NCI-H2227 (cell line): ENCODE results near the gene PANK4.
A peak's percentile ranks its signal among the peaks of the same experiment; 100 is the strongest.

ENCODE experiments used
- DNase-seq: peaks from one replicate; lab custom pipeline; 2025; ENCODE audit not compliant: unreplicated experiment; lab: John Stamatoyannopoulos, UW

Gene PANK4

DNA sequence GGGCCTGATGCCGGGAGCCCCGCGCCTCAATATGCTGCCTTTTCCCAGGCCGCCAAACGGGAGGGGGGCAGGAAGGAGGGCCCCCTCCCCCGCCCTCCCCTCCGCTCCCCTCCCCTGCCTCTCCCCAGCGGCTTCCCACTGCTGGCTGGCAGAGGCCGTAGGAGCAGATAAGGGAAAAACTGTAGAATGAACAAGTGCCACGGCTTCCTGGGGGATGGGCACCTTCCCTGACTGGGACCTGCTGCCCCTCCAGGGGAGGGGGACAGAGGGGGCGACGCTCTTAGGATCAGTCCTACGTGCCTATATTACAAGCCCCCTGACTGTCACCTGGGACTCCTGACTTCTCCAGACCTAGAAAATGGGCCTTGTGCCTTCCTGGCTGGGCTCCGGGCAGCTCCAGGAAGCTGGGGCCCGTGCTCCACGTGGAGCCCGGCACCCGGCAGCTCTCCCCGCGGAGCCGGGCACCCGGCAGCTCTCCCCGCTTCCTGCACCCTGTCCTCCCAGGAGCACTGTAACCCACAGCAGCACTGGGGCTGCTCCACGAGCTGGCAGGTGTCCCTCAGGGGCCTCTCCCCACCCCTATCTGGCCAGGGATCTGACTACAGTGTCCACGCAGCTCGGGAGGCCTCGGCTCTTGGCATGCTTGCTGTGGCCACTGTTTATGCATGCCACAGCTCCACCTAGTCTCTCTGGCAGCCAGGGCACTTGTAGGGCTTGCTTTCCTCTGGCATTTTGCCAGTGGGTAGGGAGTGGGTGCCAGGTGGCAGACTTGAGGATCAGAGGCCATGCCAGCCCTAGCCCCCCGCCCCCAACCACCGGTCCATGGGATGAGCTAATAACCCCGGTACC is 4.3 kb upstream of the PANK4 start:
- DNase-seq, result no peak

DNA sequence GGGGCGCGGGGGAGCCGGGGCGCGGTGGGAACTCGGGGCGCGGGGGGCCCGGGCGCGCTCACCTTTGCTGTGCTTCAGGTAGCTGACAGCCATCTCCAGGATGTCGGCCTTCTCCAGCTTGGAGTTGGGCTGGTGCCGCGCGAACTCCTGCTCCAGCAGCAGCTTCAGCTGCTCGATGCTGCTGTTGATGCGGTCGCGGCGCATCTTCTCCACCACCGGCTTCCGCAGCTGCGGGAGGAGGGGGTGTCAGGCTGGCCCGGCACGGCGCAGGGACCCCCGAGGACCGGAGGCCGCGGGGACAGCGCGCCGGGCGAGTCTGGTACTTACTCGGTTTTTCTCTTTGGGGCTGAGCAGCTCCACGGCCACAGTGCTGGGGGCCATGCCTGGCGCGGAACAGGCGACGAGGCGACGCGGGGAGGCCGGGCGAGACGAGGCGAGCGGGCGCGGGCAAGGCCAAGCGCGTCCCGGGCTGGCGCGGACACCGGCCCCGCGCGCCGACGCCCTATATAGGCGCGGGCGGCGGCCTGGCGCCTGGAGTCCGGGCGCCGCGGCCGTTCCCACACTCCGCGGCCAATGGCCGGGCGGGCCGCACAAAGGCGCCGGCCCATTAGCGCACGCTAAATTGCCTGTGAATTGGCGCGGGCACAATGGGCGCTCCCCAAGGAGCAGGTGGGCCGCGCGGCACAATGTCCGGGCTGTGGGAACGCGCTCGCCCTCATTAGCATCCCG is 3.6 kb upstream of the PANK4 start, which contains the start of gene HES5:
Gene HES5 (minus strand): TSS at position 480 of the 729 bp plus-strand sequence. CDS start 99 bp downstream, at position 381.
- DNase-seq, result peak; percentile 47

GRCh38 chr1:2528966-2529783 is 2.8 kb upstream of the PANK4 start:
- DNase-seq, result no peak

- no peak for DNase-seq
These were observed 2.2 kb upstream of the PANK4 start for GRCh38 chr1:2528611-2528965.

DNA sequence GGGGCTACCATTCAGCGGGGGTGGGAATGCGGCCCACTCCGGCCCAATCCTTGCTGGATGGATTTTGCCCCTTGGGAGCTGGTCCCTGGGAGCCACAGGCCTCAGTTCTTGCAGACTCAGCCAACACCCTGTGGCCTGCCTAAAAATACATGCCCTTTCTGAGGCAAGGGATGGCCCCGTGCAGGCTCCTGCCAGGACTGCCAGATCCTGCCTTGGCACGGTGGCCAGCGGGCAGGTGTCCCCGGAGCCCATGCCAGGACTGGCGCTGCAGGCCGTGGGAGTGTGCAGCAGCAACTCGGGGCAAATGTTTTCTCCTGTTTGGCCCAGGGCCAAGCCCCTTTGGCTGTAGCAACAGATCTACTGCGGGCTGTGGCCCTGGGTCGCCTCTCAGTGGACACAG is 1.6 kb upstream of the PANK4 start:
- no peak for DNase-seq

DNA sequence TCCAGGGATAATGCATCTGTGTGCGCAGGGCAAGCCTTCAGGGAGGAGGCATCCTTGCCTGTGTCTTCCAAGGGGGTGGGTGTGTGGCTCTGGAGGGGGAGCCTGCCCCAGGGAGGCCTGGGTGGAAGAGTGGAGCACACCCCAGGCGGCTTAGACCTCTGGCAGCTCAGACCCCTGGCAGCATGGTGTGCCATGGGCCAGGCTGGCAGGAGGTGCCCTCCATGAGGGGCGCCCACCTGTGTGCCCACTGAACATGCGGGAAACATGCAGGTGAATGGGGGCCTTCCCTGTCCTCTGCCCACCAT is 1.1 kb upstream of the PANK4 start:
- no peak for DNase-seq

DNA sequence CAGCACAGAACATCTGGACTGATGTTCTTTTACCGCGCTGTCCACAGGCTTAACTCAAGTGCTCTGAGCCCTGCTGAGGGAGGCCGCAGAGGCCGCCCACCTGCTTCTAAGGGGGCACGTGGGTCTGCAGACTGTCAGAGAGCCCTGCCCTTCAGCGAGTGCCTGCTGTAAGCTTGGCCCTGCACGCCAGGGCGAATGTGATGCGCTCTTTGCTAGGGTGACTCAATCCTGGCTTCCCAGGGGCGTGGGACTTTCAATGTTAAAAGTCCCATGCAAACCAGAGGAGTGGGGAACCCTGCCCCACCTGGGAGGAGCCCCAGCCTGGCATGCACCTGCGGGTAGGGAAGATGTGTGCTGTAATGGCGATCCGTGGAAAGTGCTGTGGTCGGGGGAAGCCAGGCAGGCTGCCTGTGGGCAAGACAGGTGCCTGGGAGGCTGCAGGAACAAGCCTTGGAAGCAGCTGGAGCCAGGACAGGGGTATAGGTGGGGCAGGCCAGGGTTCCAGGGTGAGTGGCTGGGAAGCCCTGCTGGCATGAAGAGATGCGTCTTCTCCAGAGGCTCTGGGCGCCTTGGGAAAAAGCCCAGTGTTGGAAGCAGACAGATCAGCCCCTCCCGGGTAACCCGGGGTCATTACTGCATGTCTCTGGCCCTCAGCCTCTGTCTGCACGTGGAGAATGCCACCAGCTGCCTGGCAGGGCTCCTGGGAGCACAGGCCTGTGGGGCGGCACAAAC is 594 bp upstream of the PANK4 start:
- DNase-seq, result peak; percentile 79

DNA sequence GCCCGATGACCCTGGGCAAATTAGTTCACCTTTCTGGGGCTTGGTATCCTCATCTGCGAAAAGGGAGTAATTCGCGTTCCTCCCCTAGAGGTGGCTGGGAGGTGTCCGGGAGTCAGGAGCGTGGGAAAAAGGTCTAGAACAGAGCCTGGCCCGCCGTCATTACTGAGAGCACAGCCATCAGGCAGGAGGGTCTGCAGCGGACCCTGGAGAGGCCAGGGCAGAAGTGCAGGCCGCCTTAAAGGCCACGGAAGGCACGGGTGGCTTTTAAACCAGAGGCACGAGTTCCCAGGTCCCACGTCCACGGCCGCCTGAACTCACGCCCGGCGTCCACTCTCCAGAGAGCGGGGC is 850 bp downstream of the PANK4 start:
- DNase-seq, result no peak

GRCh38 chr1:2523891-2524609 is 2.3 kb downstream of the PANK4 start:
- no peak for DNase-seq

DNA sequence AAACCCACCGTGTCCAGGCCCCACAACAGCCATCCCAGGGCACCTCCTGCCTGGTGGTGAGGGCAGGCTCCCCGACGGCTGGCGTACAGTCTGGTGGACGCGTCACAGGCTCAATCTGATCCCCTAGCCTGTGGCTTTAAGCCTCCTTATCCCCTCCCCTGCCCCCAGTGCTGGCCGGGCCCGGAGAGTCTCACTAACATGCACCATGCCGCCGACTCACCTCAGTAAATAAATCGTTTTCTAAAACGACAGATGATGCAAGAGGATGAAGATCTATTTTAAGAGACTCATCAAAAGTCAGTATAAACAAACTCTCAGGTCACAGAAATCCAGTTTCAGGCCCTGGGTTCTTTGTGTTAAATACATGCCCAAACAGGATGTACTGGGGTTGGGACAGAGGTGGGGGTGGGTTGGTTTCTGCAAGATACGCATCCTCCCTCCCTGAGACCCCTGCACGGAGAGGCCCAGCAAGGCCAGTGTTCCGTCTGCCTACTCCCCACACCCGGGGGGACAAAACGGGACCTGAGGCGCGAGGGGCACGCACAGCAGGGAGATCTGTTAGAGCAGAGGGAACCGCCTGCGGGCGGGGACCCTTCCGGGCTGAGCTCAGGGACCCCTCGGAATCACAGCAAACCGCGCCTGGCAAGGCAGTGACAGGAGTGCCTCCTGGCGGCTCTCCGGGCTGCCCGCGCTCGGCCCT is 3.1 kb downstream of the PANK4 start:
- no peak for DNase-seq

GRCh38 chr1:2522230-2522629 is 4.2 kb downstream of the PANK4 start:
- DNase-seq, result no peak

DNA sequence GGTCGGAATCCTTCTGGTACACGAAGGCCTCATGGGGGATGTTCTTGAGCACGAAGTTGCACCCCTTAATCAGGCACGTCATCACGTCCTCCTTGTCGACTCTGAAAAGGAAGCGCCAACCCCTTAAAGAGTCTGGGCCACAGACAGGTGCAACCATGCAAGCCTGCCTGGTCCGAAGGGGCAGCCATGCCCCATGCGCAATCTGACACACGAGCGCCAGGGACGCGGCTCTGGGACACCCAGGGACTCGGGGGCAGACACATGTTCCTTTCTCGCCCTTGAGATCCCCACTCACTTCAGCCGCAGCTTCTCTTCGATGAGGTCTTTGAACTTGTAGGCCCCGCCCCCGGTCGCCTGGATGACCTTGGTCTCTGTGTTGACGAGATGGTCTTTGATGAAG is 5.6 kb downstream of the PANK4 start:
- DNase-seq, result no peak

DNA sequence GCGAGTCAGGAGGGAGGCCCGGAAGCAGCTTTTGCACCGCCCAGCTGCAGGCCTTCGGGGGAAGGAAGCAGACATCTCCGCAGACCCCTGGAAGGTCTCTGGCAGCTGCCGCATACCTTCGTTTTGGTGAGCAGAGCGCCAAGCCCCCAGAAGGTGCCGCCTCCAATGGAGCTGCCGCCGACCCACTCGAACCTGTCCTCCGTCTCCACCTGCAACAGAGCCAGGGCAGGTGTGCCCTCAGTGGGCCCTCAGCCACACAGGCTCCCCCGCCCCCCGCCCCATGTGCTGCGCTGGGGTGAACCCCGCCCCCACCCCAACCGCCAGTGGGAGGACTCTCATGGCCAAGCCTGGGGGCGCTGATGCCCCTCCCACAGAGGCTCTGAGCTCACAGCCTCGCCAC is 6.2 kb downstream of the PANK4 start:
- DNase-seq, result no peak

- no peak for DNase-seq
These were observed 6.7 kb downstream of the PANK4 start for GRCh38 chr1:2519729-2520128.

- no peak for DNase-seq
These were observed 7.2 kb downstream of the PANK4 start for GRCh38 chr1:2519029-2519685.

GRCh38 chr1:2518528-2518927 is 7.9 kb downstream of the PANK4 start:
- no peak for DNase-seq

DNA sequence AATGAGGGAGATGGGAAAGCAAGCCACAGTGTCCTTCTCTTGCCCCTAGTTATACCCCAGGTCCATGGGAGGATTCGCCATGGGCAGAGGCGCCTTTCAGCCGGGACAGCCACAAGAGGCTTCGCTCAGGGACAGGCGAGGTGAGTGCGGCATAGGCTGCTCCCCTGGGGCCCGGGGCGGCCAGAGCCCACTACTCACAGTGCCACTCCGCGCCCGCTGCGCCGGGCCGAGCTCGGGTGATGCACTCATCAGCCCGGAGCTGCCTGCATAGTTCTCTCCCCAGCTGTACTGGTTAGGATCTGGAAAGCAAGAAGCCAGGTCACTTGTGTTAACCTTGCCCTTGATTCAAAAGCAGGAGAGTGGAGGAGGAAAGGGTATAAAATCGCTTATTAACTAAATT is 8.4 kb downstream of the PANK4 start:
- DNase-seq, result no peak

DNA sequence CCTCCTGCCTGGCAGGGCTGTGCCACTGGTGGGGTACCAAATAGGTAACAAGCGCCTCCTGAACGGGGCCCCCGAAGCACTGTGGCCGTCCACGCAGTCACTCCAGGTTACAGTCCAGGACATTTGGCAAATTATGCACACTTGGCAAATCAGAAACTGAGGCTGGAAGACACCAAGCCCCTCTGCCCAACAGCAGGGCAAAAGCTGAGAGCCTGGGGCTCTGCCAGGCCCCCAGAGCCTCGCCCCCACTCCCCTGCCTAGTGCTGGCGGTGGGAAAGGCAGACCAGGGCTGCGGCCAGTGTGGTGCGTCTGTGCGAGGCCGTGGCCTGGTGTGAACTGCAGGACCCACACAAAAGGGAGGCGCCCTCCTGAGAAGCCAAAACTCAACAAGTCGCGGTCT is 9.4 kb downstream of the PANK4 start:
- DNase-seq, result no peak

DNA sequence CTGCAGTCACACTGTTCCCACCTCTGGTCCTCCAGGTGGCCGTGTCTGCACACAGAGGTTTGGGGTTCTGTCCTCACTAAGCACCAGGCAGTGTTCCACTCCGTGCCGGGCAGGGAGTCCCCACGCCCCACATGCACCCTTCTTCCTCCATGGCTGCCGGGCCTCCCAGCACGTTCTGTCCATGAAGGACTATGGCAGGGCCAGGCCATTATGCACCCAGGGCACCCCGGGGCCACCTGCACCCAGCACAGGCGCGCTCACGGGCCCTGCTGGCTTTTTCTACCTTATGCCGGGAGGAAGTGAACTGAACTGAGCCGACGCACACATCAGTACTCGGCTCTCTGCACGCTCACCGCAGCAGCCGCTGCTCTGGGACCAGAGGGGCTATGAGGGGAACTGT is 10.3 kb downstream of the PANK4 start:
- DNase-seq, result no peak

DNA sequence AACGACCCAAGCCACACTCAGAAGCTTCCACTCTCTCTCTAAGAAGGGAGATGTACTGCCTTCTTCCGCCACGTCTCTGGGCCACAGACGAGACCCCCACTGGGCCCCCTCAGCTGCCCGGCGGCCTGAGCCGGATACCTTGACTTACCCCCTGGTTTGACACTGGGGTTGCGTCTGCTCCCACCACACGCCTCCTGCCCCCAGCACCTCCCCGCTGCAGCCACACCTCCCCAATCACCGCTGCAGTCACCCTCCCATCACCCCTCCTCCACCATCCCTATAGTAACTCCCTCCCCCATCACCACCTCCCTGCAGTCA is 10.7 kb downstream of the PANK4 start:
- no peak for DNase-seq
